HG03159 (cell line): Measurements from ENCODE around the gene TAF1D.
A peak's percentile ranks its signal among the peaks of the same experiment; 100 is the strongest.

Source experiments
- ATAC-seq: cut with Tn5 transposase; IDR thresholded peaks from one replicate; pipeline ENCODE4 v1.9.1; 2021; ENCODE audit warnings: mild to moderate bottlenecking, moderate library complexity; ENCODE audit not compliant: unreplicated experiment

TAF1D gene

DNA sequence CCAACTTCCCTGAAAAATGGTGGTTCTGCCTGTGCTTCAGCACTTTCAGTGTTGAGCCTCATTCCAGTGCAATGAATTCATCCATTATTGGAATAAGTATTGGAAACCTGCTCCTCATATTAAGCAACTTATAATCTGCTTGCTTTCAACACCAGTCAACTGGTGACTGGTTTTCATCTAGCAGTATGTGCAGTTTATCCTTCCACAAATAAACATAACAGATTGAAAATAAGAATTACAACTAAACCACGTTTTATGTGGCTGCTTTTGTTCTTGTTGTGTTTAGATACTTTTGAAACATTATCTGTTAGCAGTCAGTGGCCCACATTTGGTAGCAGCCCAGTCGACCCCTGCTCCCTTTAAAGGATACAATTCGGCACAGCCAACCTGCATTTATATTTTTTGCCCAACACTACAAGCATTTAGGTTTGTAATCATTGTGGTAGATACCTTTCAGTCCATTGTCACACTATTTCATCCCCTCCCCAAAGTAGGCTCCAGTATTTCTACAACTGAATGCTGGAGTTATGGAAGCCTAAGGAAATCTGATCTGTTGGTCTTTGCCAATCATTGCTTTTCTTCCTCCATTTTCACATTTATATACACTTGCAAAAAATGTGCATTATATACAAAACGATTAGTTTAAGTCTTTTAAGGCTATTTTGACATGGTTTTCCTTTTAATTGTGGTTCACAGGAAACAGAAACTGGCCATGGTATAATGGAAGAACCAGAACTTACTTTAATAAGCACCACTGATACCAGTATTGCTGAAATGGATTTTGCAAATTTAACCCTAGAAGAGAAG, 13.1 kb downstream of the TAF1D start:
- no peak for ATAC-seq

- no peak for ATAC-seq
Measured at GRCh38 chr11:93724089-93724488, 17.2 kb downstream of the TAF1D start.

- no peak for ATAC-seq
Measured at GRCh38 chr11:93720522-93720921, 20.8 kb downstream of the TAF1D start.

GRCh38 chr11:93719310-93719709, 22.0 kb downstream of the TAF1D start:
- no peak for ATAC-seq

- peak; percentile 90 for ATAC-seq
Measured at GRCh38 chr11:93718057-93718563, 23.2 kb downstream of the TAF1D start.

DNA sequence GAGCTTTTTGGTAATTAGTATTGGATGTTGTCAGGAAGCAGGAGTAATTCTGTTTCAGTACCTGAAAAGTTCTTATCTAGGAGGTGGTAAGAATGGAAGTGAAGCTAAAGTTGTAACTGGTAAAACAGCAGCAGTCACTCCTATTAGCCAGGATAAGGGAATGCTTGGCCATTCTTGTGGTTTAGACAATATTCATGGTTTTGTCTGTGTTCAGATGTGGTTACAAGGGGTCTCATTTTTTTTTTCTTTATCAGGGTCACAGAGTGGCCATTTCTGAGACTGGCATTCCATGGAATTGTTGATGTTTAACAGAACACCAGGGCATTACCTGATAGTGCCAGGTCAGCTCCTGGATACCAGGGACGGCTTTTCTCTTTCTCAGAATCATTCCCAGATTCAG, 23.8 kb downstream of the TAF1D start:
- no peak for ATAC-seq

GRCh38 chr11:93715797-93716396, 25.4 kb downstream of the TAF1D start:
- no peak for ATAC-seq

GRCh38 chr11:93712678-93713077, 28.6 kb downstream of the TAF1D start:
- ATAC-seq: no peak

GRCh38 chr11:93710239-93710638, 31.1 kb downstream of the TAF1D start:
- no peak for ATAC-seq

- no peak for ATAC-seq
Measured at GRCh38 chr11:93704237-93704636, 37.1 kb downstream of the TAF1D start.

GRCh38 chr11:93700830-93701229, 40.5 kb downstream of the TAF1D start:
- ATAC-seq: no peak

DNA sequence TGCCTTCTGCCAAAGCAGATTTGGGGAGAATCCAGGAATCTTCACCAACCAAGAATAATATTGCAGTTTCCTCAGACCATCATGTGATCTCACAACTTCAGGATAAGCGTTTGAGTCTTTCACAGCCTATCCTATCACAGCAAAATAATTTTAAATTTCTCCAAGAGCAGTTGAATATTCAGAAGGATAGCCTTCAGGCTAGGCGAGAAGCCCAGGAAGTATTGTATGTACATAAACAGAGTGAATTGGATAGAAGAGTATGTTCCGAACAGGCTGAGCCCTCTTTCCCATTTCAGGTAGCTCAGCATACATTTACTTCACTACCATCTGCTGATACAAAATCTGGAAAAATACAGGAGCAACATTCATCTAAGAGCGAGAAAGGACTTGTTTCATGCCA, 43.7 kb downstream of the TAF1D start:
- no peak for ATAC-seq

- ATAC-seq: no peak
Measured at GRCh38 chr11:93694557-93694956, 46.7 kb downstream of the TAF1D start.

GRCh38 chr11:93694109-93694508, 47.2 kb downstream of the TAF1D start:
- no peak for ATAC-seq

DNA sequence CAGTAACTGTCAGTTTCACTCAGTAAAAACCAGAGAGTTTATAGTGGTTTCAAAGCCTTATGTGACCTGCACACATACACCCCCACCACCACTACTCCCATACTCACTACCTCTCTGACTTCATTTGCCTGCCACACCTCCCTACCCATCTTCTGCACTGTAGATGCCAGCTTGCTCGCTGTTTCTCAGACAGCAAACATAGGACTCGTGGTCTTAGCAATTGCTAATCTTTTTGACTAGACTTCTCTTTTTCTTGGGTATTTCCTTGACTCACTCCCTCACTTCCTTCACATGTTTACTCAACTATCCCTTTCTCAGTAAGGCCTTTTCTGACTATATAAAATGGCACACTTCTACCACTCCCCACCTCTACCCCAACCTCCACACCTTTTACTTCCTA, 52.1 kb downstream of the TAF1D start:
- ATAC-seq: peak; percentile 85

DNA sequence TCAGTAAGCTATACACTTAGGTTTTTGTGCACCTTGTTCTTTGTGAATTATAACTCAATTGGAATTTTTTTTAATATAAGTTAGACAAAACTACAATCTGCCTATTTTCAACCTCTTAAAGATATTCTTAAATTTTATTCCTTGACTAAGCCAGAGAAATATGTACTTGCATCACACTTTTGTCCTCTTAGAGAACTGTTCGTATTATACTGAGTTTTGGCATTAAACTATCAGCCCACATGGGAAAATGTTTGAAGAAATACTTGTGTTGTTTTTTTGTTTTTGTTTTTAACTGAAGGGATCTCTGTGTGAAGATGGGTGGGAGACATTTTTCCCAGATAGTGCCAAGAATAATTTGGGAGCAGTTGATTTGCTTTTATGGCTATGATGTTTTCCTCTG, 54.5 kb downstream of the TAF1D start:
- no peak for ATAC-seq

DNA sequence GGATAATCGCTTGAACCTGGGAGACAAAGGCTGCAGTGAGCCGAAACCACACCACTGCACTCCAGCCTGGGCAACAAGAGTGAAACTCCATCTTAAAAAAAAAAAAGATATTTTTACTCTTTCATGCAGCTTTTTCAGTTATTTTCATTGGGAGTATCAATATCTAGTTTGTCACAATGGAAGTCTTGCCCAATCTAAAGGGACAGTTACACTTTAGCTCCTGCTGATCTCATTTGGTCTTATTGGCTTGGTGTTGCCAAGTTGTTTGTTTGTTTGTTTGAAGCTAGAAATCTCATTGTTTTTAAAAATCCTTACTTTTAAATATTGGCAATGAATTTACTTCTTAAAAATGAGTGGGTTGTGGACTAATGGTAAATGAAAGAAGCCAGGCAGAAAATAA, 55.1 kb downstream of the TAF1D start:
- no peak for ATAC-seq
